Measurements from ENCODE around the gene PAK6. TPM values are rescaled to one million over a fixed set of nuclear protein-coding genes. Genes with fewer than 3 reads are reported as not detected.
A peak's percentile ranks its signal among the peaks of the same experiment; 100 is the strongest.

Gene PAK6
- total RNA-seq, 1 donor from 2014 or later, result not detected

- DNase-seq, result peak; percentile 13
Observed at GRCh38 chr15:40256638-40257235, 17.9 kb downstream of the PAK6 start.

GRCh38 chr15:40257656-40258450 is 19.0 kb downstream of the PAK6 start:
- DNase-seq, result no peak

GRCh38 chr15:40258544-40258943 is 19.7 kb downstream of the PAK6 start:
- no peak for DNase-seq

- no peak for DNase-seq
Observed at GRCh38 chr15:40259021-40259420, 20.2 kb downstream of the PAK6 start.

GRCh38 chr15:40263024-40263754 is 24.3 kb downstream of the PAK6 start:
- DNase-seq, result no peak

GRCh38 chr15:40264321-40265153 is 25.7 kb downstream of the PAK6 start:
- DNase-seq, result no peak

- DNase-seq, result no peak
Observed at GRCh38 chr15:40265355-40265754, 26.5 kb downstream of the PAK6 start.

GRCh38 chr15:40265875-40266274 is 27.0 kb downstream of the PAK6 start:
- no peak for DNase-seq

GRCh38 chr15:40266828-40267304 is 28.0 kb downstream of the PAK6 start:
- peak; percentile 94 for DNase-seq

- no peak for DNase-seq
Observed at GRCh38 chr15:40267670-40268069, 28.8 kb downstream of the PAK6 start.

GRCh38 chr15:40269604-40270003 is 30.7 kb downstream of the PAK6 start:
- no peak for DNase-seq

- DNase-seq, result no peak
Observed at GRCh38 chr15:40270246-40270995, 31.6 kb downstream of the PAK6 start.

GRCh38 chr15:40271685-40272484 is 33.0 kb downstream of the PAK6 start:
- DNase-seq, result no peak

- DNase-seq, result peak; percentile 33
Observed at GRCh38 chr15:40272485-40273056, 33.7 kb downstream of the PAK6 start.

- DNase-seq, result no peak
Observed at GRCh38 chr15:40273428-40273827, 34.6 kb downstream of the PAK6 start.

- peak; percentile 91 for DNase-seq
Observed at GRCh38 chr15:40274350-40275274, 35.7 kb downstream of the PAK6 start.

GRCh38 chr15:40275523-40275922 is 36.7 kb downstream of the PAK6 start:
- no peak for DNase-seq

GRCh38 chr15:40275954-40276353 is 37.1 kb downstream of the PAK6 start:
- DNase-seq, result no peak

- no peak for DNase-seq
Observed at GRCh38 chr15:40276927-40277326, 38.1 kb downstream of the PAK6 start.

Measured in dermis blood vessel endothelial cell (primary cell).